ENCODE measurements around the gene TEKT2. TPM values are rescaled to one million over a fixed set of nuclear protein-coding genes. Genes with fewer than 3 reads are reported as not detected.

Gene TEKT2
- total RNA-seq, 1 donor from 2014 or later = not detected

DNA sequence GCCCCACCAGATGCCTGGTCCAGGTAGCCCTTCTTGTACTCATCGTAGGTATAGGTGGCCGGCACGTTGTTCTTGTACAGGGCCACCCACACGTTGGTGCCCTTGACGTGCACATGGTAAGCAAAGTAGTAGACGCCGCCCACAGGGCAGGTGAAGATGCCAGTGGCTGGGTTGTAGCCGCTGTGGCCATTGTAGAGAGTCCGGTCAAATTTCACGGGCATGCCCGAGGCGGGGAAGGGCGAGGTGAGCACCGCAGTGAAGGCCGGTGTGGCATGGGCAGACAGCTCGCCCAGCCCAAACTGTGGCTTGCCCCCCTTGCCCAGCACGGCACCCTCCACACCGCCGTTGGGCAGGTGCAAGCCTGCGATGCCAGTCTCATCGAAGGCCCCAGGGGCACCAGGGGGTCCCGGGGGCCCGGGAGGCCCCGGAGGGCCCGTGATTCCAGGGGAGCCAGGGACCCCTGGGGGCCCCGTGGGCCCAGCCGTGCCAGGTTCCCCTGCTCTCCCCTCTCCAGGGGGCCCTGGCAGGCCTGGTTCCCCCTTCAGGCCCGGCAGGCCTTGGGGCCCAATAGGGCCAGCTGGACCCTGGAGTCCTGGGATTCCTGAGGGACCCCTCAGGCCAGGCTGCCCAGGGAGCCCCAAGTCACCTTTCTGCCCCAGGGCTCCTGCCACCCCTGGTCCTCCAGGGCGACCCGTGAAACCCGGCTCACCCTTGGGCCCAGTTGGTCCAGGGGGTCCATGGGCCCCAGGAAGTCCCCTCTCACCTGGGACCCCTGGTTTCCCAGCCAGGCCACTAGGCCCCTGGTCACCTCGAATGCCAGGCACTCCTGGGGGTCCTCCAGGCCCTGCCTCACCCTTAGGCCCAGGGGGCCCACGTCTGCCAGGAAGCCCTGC lies 14.0 kb downstream of the TEKT2 start:
- intact Hi-C loops (cut with DNase I) = loop anchor here (2.0 kb wide), 2 partner anchors 37 to 323 kb away; no protein-coding TSS in a partner anchor
- DNase-seq (ENCODE audit: missing footprints) (no peak), ATAC-seq (no peak)

DNA sequence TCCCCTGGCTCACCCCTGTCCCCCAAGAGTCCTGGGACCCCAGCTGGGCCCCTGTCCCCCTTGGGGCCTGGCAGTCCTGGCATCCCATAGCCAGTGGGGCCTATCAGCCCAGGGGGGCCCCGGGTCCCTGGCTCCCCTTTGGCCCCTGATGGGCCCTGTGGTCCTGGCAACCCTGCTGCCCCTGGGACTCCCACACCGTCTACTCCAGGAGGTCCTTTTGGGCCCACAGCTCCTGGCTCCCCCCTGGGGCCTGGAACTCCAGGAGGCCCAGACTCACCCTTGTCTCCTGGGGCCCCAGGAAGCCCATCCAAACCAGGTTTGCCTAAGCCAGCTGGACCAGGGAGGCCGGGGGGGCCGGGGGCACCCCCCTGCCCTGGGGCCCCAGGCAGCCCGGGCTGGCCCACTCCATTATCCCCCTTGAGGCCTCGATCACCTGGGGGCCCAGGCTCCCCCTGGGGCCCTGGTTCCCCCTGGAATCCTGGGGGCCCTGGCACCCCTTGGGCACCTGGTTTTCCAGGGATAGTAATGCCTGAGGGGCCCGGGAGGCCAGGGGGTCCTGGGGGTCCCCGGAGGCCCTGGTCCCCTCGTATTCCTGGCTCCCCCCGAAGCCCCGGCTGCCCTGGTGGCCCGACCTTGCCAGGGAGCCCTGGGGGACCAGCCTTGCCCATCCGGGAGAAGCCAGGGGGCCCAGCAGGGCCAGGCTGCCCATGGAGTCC lies 14.9 kb downstream of the TEKT2 start:
- DNase-seq (ENCODE audit: missing footprints) (no peak), ATAC-seq (no peak)
- intact Hi-C loops (cut with DNase I) = loop anchor here (2.0 kb wide), 2 partner anchors 36 to 322 kb away; no protein-coding TSS in a partner anchor

DNA sequence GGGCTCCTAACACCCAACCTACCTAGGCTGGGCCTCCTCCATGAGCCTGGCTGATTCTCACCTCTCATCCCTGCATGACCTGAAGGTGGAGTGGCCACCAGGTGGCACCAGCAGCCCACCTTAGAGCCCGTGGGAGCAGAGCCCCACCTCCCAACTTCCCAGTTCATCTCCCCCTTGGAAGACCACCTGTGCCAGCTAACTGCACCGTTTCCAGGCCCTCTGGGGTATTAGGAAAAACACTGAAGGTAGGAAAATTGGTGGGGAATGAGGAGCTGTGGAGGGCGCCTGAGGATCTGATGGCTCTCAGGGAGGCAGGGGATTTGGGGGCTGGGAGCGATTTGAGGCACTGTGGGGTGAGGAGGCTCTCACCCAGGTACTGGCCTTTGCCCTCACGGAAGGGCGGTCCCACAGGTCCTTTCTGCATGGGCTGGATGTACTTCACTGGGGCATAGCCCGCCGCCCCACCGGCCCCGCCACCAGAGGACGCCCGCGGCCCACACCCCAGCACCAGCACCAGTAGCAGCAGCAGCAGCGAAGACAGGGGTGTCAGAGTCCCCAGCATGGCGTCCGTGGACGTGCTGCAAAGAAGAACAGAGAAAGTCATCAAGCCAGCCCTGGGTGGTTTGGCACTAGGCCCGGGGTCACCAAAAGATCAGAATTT lies 15.9 kb downstream of the TEKT2 start:
- intact Hi-C loops (cut with DNase I) = loop anchor here (2.0 to 5.0 kb wide), 4 partner anchors 35 to 321 kb away; no protein-coding TSS in a partner anchor
- peak; percentile 79 for ATAC-seq
- peak; percentile 88 for DNase-seq (ENCODE audit: missing footprints)

DNA sequence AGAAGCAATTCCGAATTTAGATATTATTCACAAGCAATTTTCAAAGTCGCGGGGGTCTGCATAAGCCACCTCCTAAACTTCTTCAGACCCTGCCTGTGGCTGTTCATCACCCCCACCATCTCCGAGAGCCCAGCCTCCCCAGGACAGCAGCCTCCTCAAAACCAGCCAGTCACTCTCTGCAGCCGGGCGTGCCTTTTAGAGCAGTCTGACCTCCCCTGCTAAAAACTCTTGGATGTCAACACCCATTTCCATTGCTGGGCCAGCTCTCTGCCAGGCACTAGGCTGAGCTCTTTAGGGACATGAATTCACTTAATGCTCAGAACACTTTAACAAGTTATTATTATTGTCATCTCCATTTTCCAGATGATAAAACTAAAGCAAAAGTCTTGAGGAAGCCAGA lies 16.5 kb downstream of the TEKT2 start:
- DNase-seq (ENCODE audit: missing footprints) = no peak
- ATAC-seq = no peak
- intact Hi-C loops (cut with DNase I) = loop anchor here (2.0 to 5.0 kb wide), 2 partner anchors 88 to 187 kb away; no protein-coding TSS in a partner anchor

DNA sequence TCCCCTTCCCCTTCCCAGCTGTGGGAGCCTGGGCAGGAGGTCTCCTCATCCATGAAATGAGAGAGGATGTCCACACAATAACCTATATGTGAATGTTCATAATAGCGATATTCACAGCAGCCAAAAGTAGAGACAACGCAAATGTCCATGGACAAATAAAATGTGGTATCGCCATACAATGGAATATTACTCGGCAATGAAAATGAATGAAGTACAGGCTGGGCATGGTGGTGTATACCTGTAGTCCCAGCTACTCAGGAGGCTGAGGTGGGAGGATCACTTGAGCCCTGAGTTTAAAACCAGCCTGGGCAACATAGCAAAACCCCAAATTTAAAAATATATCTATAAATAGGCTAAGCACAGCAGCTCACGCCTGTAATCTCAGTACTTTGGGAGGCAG lies 17.7 kb downstream of the TEKT2 start:
- intact Hi-C loops (cut with DNase I) = loop anchor here (2.0 to 5.0 kb wide), 2 partner anchors 87 to 186 kb away; no protein-coding TSS in a partner anchor
- ATAC-seq (no peak), DNase-seq (ENCODE audit: missing footprints) (no peak)

DNA sequence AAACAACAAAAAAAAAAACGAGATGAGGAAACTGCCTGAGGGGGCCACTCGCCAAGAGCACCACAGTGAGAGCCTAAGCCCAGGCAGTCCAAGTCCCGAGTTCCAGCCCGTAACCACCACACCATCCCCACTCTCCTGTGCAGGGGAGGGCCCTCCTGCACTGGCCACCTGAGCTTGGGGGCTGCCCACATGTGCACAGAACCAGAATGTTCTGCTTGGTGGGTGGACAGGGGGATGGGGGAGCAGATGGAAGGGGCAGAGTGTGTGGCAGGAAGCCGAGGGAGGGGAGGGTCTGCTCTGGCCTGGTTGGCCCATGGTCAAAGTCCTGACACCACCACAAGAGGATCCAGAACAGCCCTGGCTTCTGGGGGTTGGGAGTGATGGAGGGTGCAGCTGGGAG lies 22.4 kb downstream of the TEKT2 start:
- intact Hi-C loops (cut with DNase I) = no loop called here
- DNase-seq (ENCODE audit: missing footprints) = no peak
- no peak for ATAC-seq

DNA sequence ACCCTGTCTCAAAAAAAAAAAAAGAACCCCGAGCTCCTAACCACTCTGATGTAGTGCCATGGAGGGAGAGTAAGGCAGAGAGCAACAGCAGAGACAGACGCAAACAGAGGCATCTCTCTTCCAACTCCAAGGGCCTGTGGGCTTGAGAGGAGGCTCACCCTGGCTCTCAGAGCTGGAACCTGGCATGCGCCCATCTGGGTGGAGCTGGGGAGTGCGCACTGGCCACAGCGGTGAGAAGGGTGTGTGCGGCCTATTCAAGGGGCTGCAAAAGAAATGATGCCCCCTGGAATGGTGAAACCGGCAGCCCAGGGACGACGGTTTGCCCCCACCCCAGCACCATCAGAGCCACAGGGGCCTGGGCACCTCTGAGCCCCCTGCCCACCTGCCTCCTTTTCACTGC lies 23.5 kb downstream of the TEKT2 start:
- intact Hi-C loops (cut with DNase I) = no loop called here
- ATAC-seq = no peak
- no peak for DNase-seq (ENCODE audit: missing footprints)

DNA sequence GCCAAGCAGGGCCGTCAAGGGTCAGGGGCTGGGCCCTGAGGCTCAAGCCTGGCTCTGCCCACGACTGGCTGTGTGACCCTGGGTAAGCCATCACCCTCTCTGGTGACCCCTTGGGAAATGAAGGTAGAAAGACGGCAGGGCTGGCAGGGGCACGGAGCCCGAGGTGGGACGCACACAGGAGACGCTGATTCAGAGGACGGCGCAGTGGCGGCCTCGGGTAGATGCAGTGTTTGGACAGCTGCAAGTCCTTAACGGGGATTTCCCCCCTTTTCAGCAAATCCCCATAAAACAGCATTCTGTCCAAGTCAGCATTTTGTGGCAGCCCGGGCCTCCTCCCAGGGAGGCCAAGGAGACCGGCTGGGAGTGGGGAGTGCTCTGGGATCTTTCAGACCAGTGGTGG lies 24.4 kb downstream of the TEKT2 start:
- DNase-seq (ENCODE audit: missing footprints) = peak; percentile 20
- intact Hi-C loops (cut with DNase I) = no loop called here
- no peak for ATAC-seq

DNA sequence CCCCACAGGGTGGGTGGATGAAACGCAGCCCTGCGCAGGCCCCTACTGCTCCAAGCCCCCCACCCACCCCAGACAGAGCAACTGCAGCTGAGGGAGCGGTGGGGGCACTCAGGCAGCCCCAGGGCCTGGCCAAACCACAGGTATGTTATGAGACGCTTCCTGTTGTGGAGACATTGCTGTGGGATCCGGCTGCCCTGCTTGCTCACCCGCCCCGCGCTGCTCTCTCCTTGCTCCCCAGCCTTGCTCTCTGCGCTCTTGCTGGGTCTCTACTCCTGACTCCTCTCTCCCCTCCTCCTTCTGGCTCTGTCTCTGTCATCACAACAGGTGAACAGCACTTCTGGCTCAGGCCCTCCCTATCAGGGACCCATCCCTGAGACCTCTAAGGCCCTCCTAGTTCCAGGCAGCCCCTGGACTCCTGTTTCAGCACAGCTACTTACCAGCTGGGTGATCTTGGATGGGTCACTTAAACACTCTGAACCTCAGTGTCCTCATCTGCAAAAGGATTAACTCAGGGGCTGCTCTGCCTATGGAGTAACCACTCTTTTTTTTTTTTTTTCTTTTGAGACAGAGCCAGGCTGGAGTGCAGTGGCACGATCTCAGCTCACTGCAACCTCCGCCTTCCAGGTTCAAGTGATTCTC lies 25.3 kb downstream of the TEKT2 start:
- ATAC-seq = no peak
- intact Hi-C loops (cut with DNase I) = no loop called here
- peak; percentile 23 for DNase-seq (ENCODE audit: missing footprints)

DNA sequence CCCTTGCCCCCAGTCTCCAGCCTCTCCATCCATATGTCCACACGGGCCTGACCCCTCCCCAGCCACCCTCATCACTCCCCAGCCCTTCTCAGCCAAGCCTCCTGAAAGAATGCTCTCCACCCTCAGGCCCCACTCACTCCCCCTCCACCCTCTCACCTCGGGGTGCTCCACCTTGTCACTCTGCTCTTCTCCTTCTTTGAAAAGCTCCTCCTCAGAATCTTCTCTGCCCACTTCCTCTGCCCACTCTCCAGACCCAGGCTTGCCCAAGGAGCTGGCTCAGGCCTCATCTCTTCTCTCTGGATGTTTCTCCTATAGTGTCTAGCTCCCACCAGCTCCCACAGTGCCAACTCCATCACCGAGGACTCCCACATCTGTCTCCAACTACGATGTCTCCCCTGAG lies 27.3 kb downstream of the TEKT2 start:
- DNase-seq (ENCODE audit: missing footprints) (no peak), ATAC-seq (no peak)
- intact Hi-C loops (cut with DNase I) = no loop called here

DNA sequence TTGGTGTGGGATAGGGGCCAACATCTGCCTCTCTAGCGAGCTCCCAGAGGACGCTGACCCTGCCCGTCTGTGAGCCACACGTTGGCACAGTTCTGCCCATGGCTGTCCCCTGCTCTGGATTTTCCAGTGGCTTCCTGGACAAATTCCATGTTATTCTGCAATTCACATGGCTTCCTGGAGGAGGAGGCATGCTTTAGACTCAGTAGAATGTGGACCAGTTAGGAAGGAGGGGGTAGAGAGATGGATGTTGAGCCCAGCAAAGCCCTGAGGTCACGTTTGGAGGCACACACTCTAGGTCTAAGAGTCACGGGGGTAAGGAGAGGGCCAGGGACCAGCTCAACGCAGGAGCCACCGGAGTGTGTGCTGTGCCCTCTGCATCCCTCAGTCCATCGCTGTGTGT lies 28.9 kb downstream of the TEKT2 start:
- intact Hi-C loops (cut with DNase I) = no loop called here
- DNase-seq (ENCODE audit: missing footprints) = no peak
- ATAC-seq = no peak

DNA sequence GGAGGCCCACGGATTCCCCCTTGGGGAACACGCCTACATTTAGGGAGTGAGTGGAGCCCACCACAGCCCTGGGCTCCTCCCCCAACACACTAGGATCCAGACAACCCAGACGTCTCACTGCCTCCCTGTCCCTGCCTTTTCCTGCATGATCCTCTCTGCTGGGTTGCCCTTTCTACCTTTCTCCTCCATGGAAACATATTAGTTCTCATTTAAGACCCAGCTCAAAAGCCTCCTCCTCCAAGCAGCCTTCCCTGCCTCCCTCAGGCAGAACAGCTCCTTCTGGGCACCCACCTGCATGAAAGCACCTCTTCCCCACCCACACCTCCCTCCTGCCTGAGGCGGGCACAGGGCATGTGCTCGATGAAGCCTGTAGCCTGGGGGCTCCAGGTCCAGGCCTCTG lies 30.5 kb downstream of the TEKT2 start:
- ATAC-seq = no peak
- intact Hi-C loops (cut with DNase I) = no loop called here
- no peak for DNase-seq (ENCODE audit: missing footprints)

DNA sequence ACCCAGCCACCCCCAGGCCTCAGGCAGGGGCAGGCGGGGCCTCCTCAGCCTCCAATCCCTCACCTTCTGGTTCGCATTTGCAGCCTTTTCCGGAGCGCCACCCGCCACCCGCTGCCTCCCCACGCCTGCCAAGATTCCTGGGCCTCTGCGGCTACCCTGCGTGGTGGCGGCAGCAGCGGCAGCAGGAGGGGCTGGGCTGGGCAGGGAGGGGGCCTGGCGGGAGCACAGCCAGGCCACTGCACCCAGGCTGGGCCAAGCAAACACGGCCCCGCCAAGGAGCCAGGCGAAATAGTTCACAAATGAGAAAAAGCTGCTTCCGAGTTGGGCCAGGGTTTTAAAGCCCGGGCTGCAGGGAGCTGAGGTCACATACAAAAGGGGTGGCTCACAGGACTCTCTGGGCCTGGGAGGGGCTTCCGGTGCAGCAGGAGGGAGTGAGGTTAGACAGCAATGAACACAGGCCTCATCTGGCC lies 31.3 kb downstream of the TEKT2 start:
- DNase-seq (ENCODE audit: missing footprints) (no peak), ATAC-seq (peak; percentile 65)
- intact Hi-C loops (cut with DNase I) = no loop called here

DNA sequence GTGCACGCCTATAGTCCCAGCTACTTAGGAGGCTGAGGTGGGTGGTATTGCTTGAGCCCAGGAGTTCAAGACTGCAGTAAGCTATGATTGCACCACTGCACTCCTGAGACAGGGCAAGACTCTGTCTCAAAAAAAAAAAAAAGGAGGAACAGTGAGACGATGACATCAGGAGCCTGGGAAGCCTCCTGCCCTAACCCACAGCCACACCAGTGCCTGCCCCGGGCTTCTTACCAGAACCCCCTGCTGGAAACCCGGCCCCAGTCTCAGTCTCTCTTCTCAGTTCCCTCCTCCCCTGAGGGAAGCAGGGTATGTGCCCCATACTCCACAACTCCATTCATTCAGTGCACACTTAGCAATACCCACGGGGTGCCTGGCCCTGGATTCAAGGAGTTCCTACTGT lies 32.0 kb downstream of the TEKT2 start:
- peak; percentile 21 for ATAC-seq
- intact Hi-C loops (cut with DNase I) = no loop called here

DNA sequence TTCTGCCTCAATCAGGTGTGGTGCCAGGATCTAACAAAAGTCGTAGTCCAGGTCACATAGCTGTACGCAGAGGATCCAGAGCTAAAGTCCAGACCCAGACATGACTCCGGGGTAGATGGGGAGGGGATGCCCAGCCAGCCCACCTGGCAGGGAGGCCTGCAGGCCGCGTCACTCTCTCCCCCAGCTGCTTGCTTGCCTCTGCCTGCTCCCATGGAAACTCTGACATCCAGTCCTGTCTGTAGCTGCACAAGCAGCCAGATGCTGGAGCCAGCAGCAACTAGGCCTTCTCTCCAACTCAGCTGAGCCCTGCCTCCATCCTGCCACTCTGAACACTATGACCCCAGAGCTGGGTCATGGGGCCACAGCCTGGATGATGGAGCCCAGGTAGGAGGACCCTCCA lies 33.0 kb downstream of the TEKT2 start:
- intact Hi-C loops (cut with DNase I) = no loop called here
- DNase-seq (ENCODE audit: missing footprints) (no peak), ATAC-seq (no peak)

More for the DNA sequence above, 32.0 kb downstream of the TEKT2 start:
- no peak for DNase-seq (ENCODE audit: missing footprints)

DNA sequence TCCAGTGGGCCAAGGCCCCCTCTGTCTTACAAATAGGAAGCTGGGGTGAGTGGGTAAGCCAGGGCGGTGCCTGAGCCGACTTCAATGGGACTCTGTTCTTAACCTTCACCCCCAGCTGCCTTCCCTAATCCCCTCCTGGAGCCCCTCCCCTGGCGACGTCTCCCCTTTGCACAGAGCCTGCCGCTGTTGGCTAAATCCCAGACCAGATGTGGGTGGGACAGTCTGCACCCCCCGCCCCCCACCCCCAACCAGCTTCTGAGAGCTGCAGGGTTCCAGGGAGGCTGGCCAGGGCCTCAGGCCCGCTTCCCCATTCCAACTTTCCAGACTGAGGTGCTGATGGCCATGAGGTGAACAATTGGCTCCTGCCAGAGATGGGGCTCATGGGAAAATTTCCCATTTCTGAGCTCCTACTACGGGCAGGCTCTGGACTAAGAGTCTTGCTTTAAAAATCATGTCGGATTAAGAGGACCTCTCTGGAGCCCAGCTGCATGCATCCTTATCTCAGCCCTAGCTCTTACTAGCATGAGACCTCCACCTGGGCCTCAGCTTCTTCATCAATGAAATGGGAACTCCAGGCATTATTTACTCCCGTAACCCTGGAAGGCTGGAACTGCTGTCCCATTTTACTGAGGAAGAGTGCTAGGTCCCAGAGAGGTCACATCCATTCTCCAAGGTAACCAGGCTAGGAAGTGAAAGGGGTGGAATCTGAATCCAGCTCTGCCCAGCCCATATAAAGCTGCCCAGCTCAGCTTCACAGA lies 34.7 kb downstream of the TEKT2 start:
- ATAC-seq = no peak
- intact Hi-C loops (cut with DNase I) = no loop called here
- no peak for DNase-seq (ENCODE audit: missing footprints)

DNA sequence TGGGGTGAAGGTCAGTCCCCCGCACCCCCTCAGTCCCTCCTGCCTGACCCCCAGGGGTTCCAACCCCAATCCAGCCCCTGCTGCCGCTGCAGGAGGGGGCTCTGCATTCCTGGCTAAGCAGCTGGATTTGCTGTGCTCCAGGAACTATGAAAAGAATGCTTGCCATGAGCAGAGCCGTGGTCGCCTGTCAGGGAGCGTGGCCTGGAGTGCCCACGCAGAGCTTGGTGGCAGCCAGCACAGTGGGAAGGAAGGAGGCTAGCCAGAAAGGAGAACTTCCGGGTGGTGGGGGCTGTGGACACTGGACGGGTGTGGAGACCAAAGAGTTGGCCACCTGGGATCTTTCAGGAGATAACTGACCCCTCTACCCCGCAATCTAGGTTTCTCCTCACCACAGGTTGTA lies 35.6 kb downstream of the TEKT2 start:
- ATAC-seq = no peak
- DNase-seq (ENCODE audit: missing footprints) = no peak
- intact Hi-C loops (cut with DNase I) = no loop called here

Data from Right ventricle myocardium inferior (tissue), 1 donor.